SK-N-SH (cell line): ENCODE measurements around the gene SERPINH1. TPM values are rescaled to one million over a fixed set of nuclear protein-coding genes. Genes with fewer than 3 reads are reported as not detected.

Experiments
- CTCF ChIA-PET: fragments of 300-600, 350-600 bp; formaldehyde crosslinking; extraction: SDS; loops from one replicate; lab custom pipeline; 2021; lab: Yijun Ruan, JAX
- POLR2A ChIA-PET: fragments of 350-600 bp; sonication (Branson Sonifier 250); formaldehyde crosslinking; extraction: SDS; loops from one replicate; lab custom pipeline; 2020; ENCODE audit warnings: antibody characterized with exemption, inconsistent platforms; lab: Yijun Ruan, JAX
- DNase-seq: peaks from one replicate; pipeline ENCODE4 v3.0.0; 2012
- H2AFZ ChIP-seq: fragments of 200-600 bp; sonication (generic); 2 replicates; pipeline ENCODE4 v1.8.1; 2016; ENCODE audit warnings: antibody characterized with exemption, mild to moderate bottlenecking, low read depth
- H3F3A ChIP-seq: fragments of 200-600 bp; sonication (generic); replicated peaks from 2 replicates; pipeline ENCODE3; 2016; ENCODE audit warnings: antibody characterized with exemption, mild to moderate bottlenecking; ENCODE audit not compliant: insufficient read depth
- H3K27ac ChIP-seq, 2 experiments: fragments of 200-500 bp in 1 of 2; fragments of 200-600 bp in 1 of 2; sonication (Bioruptor generic) in 1 of 2; sonication (generic), shearing (Covaris generic) in 1 of 2; 2 replicates each; pipeline versions ENCODE4 v1.5.1 to v1.6.1; 2014 to 2016; ENCODE audit warnings: low read depth in 2 of 2, inconsistent platforms in 1 of 2, low read length in 1 of 2, mild to moderate bottlenecking in 1 of 2, mixed read lengths in 1 of 2
- H3K27me3 ChIP-seq: fragments of 200-600 bp; sonication (generic), shearing (Covaris generic); 2 replicates; pipeline ENCODE4 v1.6.1; 2016; ENCODE audit warnings: mixed run types; ENCODE audit not compliant: insufficient read depth
- H3K36me3 ChIP-seq, 2 experiments: fragments of 200-500 bp in 1 of 2; fragments of 200-600 bp in 1 of 2; sonication (Bioruptor generic) in 1 of 2; sonication (generic) in 1 of 2; replicated peaks in 1 of 2; 2 replicates each; pipeline versions ENCODE3 to v1.5.1; 2014 to 2016; ENCODE audit warnings: low read length in 1 of 2, mild to moderate bottlenecking in 1 of 2; ENCODE audit not compliant: insufficient read depth in 2 of 2, control insufficient read depth in 1 of 2
- H3K4me1 ChIP-seq, 2 experiments: fragments of 200-500 bp in 1 of 2; fragments of 200-600 bp in 1 of 2; sonication (Bioruptor generic) in 1 of 2; sonication (generic), shearing (Covaris generic) in 1 of 2; 2 replicates each; pipeline versions ENCODE4 v1.5.1 to v1.6.1; 2014 to 2016; ENCODE audit warnings: low read depth in 1 of 2, low read length in 1 of 2, mixed run types in 1 of 2; ENCODE audit not compliant: insufficient read depth in 2 of 2, control insufficient read depth in 1 of 2
- H3K4me2 ChIP-seq: fragments of 200-600 bp; sonication (generic), shearing (Covaris generic); 2 replicates; pipeline ENCODE4 v1.6.1; 2017; ENCODE audit warnings: mixed run types
- H3K4me3 ChIP-seq, 2 experiments: fragments of 200-500 bp in 1 of 2; fragments of 200-600 bp in 1 of 2; sonication (Bioruptor generic) in 1 of 2; sonication (generic), shearing (Covaris generic) in 1 of 2; 2 replicates each; pipeline versions ENCODE4 v1.5.1 to v1.8.1; 2014 to 2016; ENCODE audit warnings: low read depth in 2 of 2, inconsistent platforms in 1 of 2, low read length in 1 of 2, mild to moderate bottlenecking in 1 of 2, mixed read lengths in 1 of 2, moderate library complexity in 1 of 2
- H3K79me2 ChIP-seq: fragments of 200-600 bp; sonication (generic); 2 replicates; pipeline ENCODE4 v1.8.1; 2017; ENCODE audit warnings: mild to moderate bottlenecking; ENCODE audit not compliant: insufficient read depth
- H3K9ac ChIP-seq: fragments of 200-600 bp; sonication (generic); 2 replicates; pipeline ENCODE4 v1.6.1; 2017; ENCODE audit warnings: mixed run types
- H3K9me2 ChIP-seq: fragments of 200-600 bp; sonication (generic); 2 replicates; pipeline ENCODE4 v1.6.1; 2017; ENCODE audit warnings: mixed run types
- H3K9me3 ChIP-seq: fragments of 200-600 bp; sonication (generic); 2 replicates; pipeline ENCODE4 v1.6.1; 2017; ENCODE audit warnings: mixed run types, mild to moderate bottlenecking, moderate library complexity
- H4K20me1 ChIP-seq: fragments of 200-600 bp; sonication (generic); 2 replicates; pipeline ENCODE4 v1.6.1; 2017; ENCODE audit warnings: mild to moderate bottlenecking, mixed run types; ENCODE audit not compliant: insufficient read depth
- CTCF ChIP-seq: fragments of 200-600 bp; sonication (generic); IDR thresholded peaks from 2 replicates; pipeline ENCODE4 v1.6.1; 2017; ENCODE audit warnings: antibody characterized with exemption, mild to moderate bottlenecking, moderate library complexity
- FOSL2 ChIP-seq: IDR thresholded peaks from 2 replicates; pipeline ENCODE4 v1.4.0; 2012; ENCODE audit warnings: low read depth, mild to moderate bottlenecking, moderate library complexity, borderline replicate concordance
- FOXJ3 ChIP-seq: sonication (generic); formaldehyde crosslinking; IDR thresholded peaks from 2 replicates; pipeline ENCODE4 v1.5.1; 2020; ENCODE audit warnings: mild to moderate bottlenecking, missing genetic modification reagents
- GABPA ChIP-seq: IDR thresholded peaks from 2 replicates; pipeline ENCODE4 v1.4.0; 2012; ENCODE audit warnings: low read depth, mild to moderate bottlenecking
- MEF2A ChIP-seq: IDR thresholded peaks from 2 replicates; pipeline ENCODE4 v1.4.0; 2012; ENCODE audit warnings: low read depth, borderline replicate concordance
- MXI1 ChIP-seq: IDR thresholded peaks from 2 replicates; pipeline ENCODE4 v1.6.1; 2012; ENCODE audit warnings: mild to moderate bottlenecking, low read depth, low read length, improper control_type of control experiment
- NRF1 ChIP-seq: IDR thresholded peaks from 2 replicates; pipeline ENCODE4 v1.6.1; 2012; ENCODE audit warnings: low read depth, mild to moderate bottlenecking, low read length
- PBX3 ChIP-seq: IDR thresholded peaks from 2 replicates; pipeline ENCODE4; 2012
- RFX5 ChIP-seq: IDR thresholded peaks from 2 replicates; pipeline ENCODE4 v1.6.1; 2012; ENCODE audit warnings: mild to moderate bottlenecking, improper control_type of control experiment, low read length
- TCF12 ChIP-seq: IDR thresholded peaks from 2 replicates; pipeline ENCODE4 v1.4.0; 2012
- YY1 ChIP-seq: IDR thresholded peaks from 2 replicates; pipeline ENCODE4 v1.4.0; 2012; ENCODE audit warnings: low read depth, mild to moderate bottlenecking
- WGBS: methylation state at CpG from one replicate; pipeline ENCODE4 v1.1.6; 2017; ENCODE audit warnings: low lambda C conversion rate; 5-methylcytosine and 5-hydroxymethylcytosine counted together
- polyA plus RNA-seq, 3 experiments: library from polyadenylated mRNA; depleted of rRNA; stranded (reverse); fragments of >200 nt; gene quantifications; 2 replicates each; pipeline ENCODE4 v1.2.3, GENCODE V29; 2012
- TF ChIP-seq, protein P1 (sequence below): fragments of 150-350 bp; IDR thresholded peaks from 2 replicates; pipeline ENCODE4 v1.6.1; 2017; ENCODE audit warnings: antibody characterized with exemption, low read length, low read depth, borderline replicate concordance
- TF ChIP-seq, protein P2 (sequence below): IDR thresholded peaks from 2 replicates; pipeline ENCODE4 v1.4.0; 2012; ENCODE audit warnings: low read depth, borderline replicate concordance
- TF ChIP-seq, protein P3 (sequence below): fragments of 150-350 bp; IDR thresholded peaks from 2 replicates; pipeline ENCODE4 v1.6.1; 2016; ENCODE audit warnings: mild to moderate bottlenecking, low read depth, low read length
- TF ChIP-seq, protein P4 (sequence below): IDR thresholded peaks from 2 replicates; pipeline ENCODE4 v1.4.0; 2012; ENCODE audit warnings: low read depth
- TF ChIP-seq, protein P5 (sequence below): IDR thresholded peaks from 2 replicates; pipeline ENCODE4 v1.6.1; 2012; ENCODE audit warnings: mild to moderate bottlenecking, low read depth, low read length, moderate library complexity

The SERPINH1 gene
- polyA plus RNA-seq, 1 of the 3 experiments (the other 2 are of a cell fraction), result 293 TPM

DNA sequence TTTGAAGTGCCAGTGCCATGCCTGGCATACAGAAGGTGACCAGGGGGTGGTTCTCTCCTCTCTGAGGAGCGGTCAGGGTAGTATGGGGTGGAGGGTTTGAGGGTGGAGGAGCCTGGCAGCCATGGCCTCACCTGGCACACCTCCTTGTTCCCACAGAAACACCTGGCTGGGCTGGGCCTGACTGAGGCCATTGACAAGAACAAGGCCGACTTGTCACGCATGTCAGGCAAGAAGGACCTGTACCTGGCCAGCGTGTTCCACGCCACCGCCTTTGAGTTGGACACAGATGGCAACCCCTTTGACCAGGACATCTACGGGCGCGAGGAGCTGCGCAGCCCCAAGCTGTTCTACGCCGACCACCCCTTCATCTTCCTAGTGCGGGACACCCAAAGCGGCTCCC is 9.6 kb downstream of the SERPINH1 start:
- Histone ChIP-seq H3K4me3 (no peak overlapping the region), H3K4me2 (no peak overlapping the region), H3K9ac (no peak overlapping the region), H3K27ac (no peak overlapping the region), H4K20me1 (peaks cover 30% of the 10 kb centered on the region), H3K27me3 (no peaks in the 10 kb centered on the region), H3F3A (peaks cover 23% of the 10 kb centered on the region), H2AFZ (no peak overlapping the region), H3K9me3 (no peaks in the 10 kb centered on the region), H3K4me1 (no peaks in the 10 kb centered on the region; a peak in 1 of 4 replicates), H3K79me2 (peaks cover 22% of the 10 kb centered on the region), H3K36me3 (peaks cover 54 to 69% of the 10 kb centered on the region in 2 experiments), H3K9me2 (no peaks in the 10 kb centered on the region)
- 98% methylated on average over 11 of the region's 14 CpGs for WGBS
- ChIA-PET POLR2A (interaction anchor here (0.8 to 1.3 kb wide), 2 partner anchors 11 to 18 kb away, joined by 3 to 7 read pairs; no protein-coding TSS in a partner anchor), CTCF (interaction anchor here (1.2 to 1.5 kb wide), 4 partner anchors 9 to 39 kb away, joined by 3 to 4 read pairs (median 3); no protein-coding TSS in a partner anchor)
- no peak for DNase-seq
- TF ChIP-seq, protein P1, sequence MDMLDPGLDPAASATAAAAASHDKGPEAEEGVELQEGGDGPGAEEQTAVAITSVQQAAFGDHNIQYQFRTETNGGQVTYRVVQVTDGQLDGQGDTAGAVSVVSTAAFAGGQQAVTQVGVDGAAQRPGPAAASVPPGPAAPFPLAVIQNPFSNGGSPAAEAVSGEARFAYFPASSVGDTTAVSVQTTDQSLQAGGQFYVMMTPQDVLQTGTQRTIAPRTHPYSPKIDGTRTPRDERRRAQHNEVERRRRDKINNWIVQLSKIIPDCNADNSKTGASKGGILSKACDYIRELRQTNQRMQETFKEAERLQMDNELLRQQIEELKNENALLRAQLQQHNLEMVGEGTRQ, result no peak
- TF ChIP-seq, protein P2, sequence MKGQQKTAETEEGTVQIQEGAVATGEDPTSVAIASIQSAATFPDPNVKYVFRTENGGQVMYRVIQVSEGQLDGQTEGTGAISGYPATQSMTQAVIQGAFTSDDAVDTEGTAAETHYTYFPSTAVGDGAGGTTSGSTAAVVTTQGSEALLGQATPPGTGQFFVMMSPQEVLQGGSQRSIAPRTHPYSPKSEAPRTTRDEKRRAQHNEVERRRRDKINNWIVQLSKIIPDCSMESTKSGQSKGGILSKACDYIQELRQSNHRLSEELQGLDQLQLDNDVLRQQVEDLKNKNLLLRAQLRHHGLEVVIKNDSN, result no peak
- TF ChIP-seq RFX5, result no peak
- TF ChIP-seq, protein P3, sequence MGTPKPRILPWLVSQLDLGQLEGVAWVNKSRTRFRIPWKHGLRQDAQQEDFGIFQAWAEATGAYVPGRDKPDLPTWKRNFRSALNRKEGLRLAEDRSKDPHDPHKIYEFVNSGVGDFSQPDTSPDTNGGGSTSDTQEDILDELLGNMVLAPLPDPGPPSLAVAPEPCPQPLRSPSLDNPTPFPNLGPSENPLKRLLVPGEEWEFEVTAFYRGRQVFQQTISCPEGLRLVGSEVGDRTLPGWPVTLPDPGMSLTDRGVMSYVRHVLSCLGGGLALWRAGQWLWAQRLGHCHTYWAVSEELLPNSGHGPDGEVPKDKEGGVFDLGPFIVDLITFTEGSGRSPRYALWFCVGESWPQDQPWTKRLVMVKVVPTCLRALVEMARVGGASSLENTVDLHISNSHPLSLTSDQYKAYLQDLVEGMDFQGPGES, result no peak
- TF ChIP-seq PBX3, result no peak
- TF ChIP-seq FOXJ3, result no peak
- no peak for TF ChIP-seq GABPA
- no peak for TF ChIP-seq CTCF
- TF ChIP-seq, protein P4, sequence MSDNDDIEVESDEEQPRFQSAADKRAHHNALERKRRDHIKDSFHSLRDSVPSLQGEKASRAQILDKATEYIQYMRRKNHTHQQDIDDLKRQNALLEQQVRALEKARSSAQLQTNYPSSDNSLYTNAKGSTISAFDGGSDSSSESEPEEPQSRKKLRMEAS, result no peak
- no peak for TF ChIP-seq NRF1
- TF ChIP-seq MEF2A, result no peak
- no peak for TF ChIP-seq YY1
- TF ChIP-seq TCF12, result no peak
- TF ChIP-seq MXI1, result no peak
- TF ChIP-seq, protein P5, sequence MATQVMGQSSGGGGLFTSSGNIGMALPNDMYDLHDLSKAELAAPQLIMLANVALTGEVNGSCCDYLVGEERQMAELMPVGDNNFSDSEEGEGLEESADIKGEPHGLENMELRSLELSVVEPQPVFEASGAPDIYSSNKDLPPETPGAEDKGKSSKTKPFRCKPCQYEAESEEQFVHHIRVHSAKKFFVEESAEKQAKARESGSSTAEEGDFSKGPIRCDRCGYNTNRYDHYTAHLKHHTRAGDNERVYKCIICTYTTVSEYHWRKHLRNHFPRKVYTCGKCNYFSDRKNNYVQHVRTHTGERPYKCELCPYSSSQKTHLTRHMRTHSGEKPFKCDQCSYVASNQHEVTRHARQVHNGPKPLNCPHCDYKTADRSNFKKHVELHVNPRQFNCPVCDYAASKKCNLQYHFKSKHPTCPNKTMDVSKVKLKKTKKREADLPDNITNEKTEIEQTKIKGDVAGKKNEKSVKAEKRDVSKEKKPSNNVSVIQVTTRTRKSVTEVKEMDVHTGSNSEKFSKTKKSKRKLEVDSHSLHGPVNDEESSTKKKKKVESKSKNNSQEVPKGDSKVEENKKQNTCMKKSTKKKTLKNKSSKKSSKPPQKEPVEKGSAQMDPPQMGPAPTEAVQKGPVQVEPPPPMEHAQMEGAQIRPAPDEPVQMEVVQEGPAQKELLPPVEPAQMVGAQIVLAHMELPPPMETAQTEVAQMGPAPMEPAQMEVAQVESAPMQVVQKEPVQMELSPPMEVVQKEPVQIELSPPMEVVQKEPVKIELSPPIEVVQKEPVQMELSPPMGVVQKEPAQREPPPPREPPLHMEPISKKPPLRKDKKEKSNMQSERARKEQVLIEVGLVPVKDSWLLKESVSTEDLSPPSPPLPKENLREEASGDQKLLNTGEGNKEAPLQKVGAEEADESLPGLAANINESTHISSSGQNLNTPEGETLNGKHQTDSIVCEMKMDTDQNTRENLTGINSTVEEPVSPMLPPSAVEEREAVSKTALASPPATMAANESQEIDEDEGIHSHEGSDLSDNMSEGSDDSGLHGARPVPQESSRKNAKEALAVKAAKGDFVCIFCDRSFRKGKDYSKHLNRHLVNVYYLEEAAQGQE, result no peak
- no peak for TF ChIP-seq FOSL2
